G401 (cell line): ENCODE measurements around the gene ENTPD2. TPM values are rescaled to one million over a fixed set of nuclear protein-coding genes. Genes with fewer than 3 reads are reported as not detected.
A peak's percentile ranks its signal among the peaks of the same experiment; 100 is the strongest.

ENCODE experiments used
- DNase-seq: peaks from one replicate; pipeline ENCODE4 v3.0.0-alpha.2; 2015; ENCODE audit warnings: low spot score
- in situ Hi-C: cut with HindIII; loops from 2 replicates; pipeline ENCODE4 v1.10.0; 2016; ENCODE audit warnings: low sequenced_read_pairs, mixed read lengths
- total RNA-seq: library from RNA; depleted of rRNA; stranded (reverse); fragments of >200 nt; shearing (Covaris generic); gene quantifications from 2 replicates; pipeline ENCODE4 v1.2.3, GENCODE V29; 2014

Gene ENTPD2
- total RNA-seq, 1 experiment from 2014 or later, result not detected

DNA sequence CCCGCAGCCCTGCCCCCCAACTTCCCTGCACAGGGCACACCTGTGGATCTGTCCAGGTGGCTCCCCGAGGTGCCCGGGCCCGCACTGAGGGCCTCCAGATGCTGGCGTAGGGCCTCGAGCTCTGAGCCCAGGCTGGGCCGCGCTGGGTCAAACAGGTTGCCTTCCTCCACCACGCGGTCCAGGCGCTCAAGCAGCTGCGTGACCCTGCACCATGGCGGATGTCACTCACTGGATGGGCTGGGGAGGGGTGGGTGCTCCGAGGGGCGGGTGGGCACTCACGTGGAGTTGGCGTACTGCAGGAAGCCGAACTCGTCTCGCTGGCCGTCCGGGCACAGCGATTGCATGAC is 31.2 kb downstream of the ENTPD2 start:
- in situ Hi-C loops, result no loop called here
- DNase-seq, result no peak

GRCh38 chr9:137021979-137022661 is 31.7 kb downstream of the ENTPD2 start:
- in situ Hi-C loops, result no loop called here
- DNase-seq, result no peak

DNA sequence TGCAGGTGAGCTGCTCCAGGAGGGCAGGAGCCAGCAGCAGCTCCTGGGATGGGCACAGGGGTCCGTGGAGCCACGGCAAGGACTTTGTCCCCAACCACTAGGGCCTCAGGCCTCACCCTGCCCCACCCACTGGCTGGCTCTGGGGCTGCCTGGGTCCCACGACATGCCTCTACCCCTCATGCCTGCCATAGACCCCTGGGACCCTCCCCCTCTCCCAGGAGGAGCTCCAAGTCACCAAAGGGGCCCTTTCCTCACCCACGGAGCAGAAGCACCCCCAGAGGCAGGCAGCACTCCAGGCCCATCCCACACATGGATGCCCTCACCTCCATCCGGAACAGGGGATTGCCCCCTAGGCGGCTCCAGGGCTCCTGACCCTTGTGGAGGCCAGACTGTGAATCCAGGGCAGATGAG is 32.3 kb downstream of the ENTPD2 start:
- no peak for DNase-seq
- in situ Hi-C loops, result no loop called here

- peak; percentile 60 for DNase-seq
- in situ Hi-C loops, result no loop called here
Measured at GRCh38 chr9:137020771-137021567, 32.9 kb downstream of the ENTPD2 start.

- in situ Hi-C loops, result no loop called here
- DNase-seq, result no peak
Measured at GRCh38 chr9:137019891-137020683, 33.8 kb downstream of the ENTPD2 start.

- in situ Hi-C loops, result no loop called here
- no peak for DNase-seq
Measured at GRCh38 chr9:137018761-137019559, 34.9 kb downstream of the ENTPD2 start.

DNA sequence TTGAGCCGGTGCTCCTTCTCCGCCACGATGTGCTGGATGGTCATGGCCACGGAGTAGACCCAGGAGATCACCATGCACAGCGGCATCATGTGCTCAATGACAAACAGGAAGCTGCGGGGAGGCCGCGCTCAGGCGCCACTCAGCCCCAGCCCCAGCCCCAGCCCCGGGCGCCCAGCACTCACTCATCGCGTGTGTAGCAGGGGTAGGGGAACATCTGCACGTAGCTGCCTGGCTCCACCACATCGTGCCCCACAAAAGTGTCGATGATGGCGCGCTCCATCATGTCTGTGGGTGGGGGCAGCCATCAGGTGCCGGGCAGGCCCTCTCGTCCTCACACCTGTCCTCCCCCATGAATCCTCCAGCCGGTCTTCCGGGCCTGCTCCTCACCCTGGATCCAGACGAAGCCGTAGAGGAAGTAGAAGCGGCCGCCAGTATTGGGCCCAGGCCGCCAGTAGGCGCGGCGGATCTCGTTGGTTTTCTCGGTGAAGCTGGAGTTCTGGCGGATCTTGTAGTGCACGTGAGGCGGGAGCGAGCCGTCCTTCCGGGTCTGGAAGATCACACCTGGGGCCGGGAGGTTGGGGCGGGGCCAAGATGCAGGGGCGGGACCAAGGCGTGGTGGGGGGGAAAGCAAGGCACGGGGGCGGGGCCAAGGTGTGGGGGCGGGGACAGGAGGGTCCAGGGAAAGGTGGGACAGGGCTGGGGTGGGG is 35.9 kb downstream of the ENTPD2 start:
- in situ Hi-C loops, result no loop called here
- no peak for DNase-seq

DNA sequence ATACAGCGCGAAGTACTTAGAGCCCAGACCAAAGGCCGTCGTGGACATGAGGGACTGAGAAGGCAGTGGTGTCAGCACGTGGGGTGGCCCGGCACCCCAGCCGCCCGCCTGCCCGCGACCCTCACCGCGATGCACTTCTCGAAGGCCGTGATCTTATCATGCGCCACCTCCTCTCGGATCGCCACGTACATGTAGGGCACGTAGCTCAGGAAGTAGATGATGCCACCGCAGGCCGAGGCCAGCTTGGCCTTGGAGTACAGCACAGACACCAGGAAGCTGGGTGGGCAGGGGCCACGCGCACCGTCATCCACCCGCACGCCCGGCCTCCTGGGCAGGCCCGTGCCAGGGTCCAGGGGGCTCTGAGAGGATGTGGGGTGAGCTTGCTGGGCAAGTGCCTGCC is 36.8 kb downstream of the ENTPD2 start:
- in situ Hi-C loops, result no loop called here
- no peak for DNase-seq

DNA sequence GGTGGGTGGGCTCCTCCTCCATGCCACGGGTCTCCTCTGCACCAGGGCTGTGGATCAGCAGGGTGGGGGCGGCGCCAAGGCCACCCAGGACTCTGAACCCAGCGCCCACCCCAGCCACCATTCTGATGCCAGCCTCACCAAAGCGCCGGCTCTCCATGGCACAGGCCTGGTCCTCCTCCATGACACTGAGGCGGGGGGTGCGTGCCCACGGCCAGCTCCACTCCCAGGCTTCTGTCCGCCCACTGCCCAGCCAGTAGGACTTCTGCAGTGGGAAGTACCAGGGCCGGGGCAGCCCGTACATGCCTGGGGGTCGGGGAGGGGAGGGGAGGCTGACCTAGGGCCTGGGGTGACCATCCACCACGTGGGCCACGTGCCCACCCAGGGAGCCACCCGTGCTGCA is 37.4 kb downstream of the ENTPD2 start:
- in situ Hi-C loops, result no loop called here
- DNase-seq, result no peak

GRCh38 chr9:137015976-137016375 is 37.9 kb downstream of the ENTPD2 start:
- no peak for DNase-seq
- in situ Hi-C loops, result no loop called here

DNA sequence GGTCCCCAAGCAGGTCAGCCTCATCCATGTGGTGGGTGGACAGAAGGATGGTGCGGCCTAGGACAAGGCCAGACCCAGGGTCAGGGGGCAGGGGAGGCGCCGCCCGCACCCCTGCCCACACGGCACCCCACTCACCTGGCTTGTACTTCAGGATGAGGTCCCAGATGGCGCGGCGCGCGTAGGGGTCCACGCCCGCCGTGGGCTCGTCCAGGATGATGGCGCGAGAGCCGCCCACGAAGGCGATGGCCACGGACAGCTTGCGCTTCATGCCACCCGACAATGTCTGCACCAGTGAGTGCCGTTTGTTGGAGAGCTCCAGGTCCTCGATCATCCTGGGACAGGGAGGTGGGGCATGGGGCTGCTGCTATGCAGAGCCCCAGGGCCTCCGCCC is 38.3 kb downstream of the ENTPD2 start:
- in situ Hi-C loops, result no loop called here
- no peak for DNase-seq

GRCh38 chr9:137014776-137015539 is 38.9 kb downstream of the ENTPD2 start:
- in situ Hi-C loops, result no loop called here
- DNase-seq, result no peak

GRCh38 chr9:137014166-137014565 is 39.7 kb downstream of the ENTPD2 start:
- in situ Hi-C loops, result no loop called here
- DNase-seq, result no peak

DNA sequence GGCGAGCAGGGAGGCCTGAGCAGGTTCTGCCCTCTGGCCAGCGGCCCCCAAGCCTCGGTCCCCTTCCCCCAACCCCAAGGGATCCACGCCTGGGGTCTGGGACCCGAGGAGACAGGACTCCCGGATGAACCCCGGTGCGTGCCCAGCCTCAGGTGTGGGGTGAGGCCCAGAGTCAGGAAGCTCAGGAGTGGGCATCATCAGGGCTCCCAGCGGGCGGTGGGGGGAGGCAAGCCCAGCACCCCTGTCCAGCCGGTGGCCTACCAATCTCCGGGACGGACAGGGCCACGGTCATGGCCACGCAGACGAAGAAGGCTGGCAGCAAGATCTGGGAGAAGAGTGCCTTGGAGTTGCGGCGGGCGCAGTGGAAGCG is 40.3 kb downstream of the ENTPD2 start:
- DNase-seq, result no peak
- in situ Hi-C loops, result no loop called here

GRCh38 chr9:137012694-137013570 is 40.9 kb downstream of the ENTPD2 start:
- in situ Hi-C loops, result no loop called here
- no peak for DNase-seq

DNA sequence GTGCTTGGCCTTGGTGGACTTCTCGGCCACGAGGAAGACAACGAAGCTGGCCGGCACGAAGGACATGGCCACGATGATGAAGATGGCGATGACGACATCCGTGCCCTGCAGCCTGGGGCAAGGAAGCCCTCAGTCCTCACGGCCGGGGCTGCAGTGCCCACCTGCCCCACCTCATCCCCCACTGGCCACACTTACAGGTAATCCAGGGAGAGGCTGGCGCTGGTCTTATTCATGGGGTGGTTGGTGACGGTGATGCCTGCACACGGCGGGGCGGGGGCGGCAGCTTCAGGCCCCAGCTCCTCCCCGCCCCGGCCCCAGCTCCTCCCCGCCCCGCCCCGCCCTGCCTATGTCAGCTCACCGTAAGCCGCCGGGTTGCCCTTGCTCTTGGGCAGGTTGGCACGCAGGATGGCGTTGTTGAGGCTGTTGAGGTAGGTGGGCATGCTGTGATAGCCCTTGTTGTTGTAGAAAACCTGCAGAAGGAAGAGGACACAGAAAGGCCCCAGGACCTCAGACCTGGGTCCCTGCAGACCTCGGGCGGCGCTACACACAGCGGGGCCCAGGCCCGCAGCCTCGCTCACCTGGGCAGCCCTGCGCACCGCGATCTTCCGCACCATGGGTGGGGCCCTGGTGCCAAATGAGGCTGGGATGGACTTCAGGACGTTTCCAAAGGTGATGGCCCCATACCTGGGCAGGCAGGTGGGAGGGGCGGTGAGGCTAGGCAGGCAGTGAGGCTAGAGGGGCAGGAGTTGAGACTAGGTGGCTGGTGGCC is 41.8 kb downstream of the ENTPD2 start:
- in situ Hi-C loops, result no loop called here

DNA sequence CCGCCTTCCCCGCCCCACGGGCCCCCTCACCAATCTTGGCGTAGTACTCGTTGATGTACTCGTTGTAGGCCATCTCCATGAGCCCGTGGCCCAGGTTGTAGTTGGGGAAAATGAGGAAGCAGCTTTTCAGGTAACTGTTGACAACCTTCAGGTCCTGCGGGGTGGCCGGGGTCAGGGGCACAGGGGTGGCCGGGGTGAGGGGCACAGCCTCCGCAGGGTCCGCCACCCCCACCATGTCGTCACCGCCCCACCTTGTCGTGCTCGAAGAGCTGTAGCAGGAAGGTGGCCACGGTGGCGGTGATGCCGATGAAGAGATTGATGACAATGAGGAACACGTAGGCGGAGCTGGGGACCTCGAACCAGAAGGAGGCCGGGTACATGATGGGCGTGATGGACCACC is 42.7 kb downstream of the ENTPD2 start:
- no peak for DNase-seq
- in situ Hi-C loops, result no loop called here

More for the DNA sequence above, 41.8 kb downstream of the ENTPD2 start:
- DNase-seq, result no peak
